HG03565 (cell line): Measurements from ENCODE around the gene OR6B1.
A peak's percentile ranks its signal among the peaks of the same experiment; 100 is the strongest.

ENCODE experiments used
- ATAC-seq: cut with Tn5 transposase; IDR thresholded peaks from one replicate; pipeline ENCODE4 v1.9.1; 2021; ENCODE audit warnings: mild to moderate bottlenecking, moderate library complexity; ENCODE audit not compliant: unreplicated experiment

The OR6B1 gene

GRCh38 chr7:144000020-144000419 lies at the start of gene OR6B1:
OR6B1 (plus strand) TSS chr7:144000320; CDS start chr7:144003997, 3,677 bp downstream.
- no peak for ATAC-seq

GRCh38 chr7:143953421-143953820 lies 46.7 kb upstream of the OR6B1 start:
- no peak for ATAC-seq

DNA sequence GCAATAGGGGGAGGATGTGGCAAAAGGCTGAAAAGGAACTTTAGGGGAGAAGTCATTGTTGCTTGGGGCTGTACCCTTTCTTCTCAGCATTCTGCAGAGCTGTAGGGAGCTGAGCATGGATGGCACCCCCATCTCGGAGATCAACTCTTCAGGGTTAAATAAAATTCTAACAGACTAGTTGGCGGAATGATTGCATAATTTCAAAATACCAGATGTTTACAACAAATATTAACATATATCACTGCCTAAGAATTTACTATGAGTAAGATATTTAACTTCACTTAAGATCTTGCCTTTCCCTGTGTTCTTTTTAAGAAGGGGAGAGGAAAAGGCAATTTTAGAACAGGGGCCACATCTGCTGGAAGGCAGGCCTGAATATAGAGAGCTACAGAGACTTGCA lies 46.0 kb upstream of the OR6B1 start:
- ATAC-seq = no peak

DNA sequence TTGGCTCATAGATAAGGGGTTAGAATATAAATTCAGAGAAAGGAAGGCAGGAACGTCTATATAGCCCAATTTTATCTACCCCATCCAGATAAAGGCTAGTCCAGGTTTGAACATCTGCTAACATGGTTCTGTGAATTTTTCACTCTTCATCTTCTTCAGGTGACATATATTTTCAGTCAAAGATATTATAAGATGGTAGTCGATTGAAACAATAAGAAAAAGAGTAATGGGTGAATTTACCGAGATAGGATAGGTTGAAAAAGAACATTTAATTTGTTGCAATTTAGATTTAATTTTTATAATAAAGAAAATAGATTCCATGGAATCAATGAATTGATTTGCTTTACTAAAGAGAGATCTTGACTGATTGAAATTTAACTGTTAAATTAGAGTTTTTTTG lies 45.6 kb upstream of the OR6B1 start, which contains the start of gene OR2F1:
OR2F1 (plus strand) TSS at position 301 of the 400 bp plus-strand sequence. CDS start 5,127 bp downstream, outside the sequence.
- ATAC-seq = no peak

DNA sequence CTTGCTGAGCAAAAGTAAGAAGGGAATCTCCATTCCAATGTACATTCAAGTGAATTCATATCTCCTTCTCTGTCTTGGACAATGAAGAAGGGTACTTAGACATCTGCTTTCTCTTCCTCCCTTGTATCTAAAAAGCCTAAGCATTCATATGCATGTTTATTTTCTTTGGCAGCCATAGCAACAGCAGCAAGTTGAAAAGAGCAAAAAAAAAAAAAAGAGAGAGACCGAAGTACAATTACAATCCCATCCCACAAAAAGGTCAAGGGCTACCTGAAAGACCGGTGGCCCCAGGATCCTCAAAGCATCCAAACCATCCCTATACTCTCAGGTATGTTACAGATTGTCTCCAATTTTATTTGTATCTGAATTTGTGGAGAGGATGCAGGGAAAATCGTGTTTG lies 41.3 kb upstream of the OR6B1 start:
- no peak for ATAC-seq

GRCh38 chr7:143960813-143961610 lies 39.1 kb upstream of the OR6B1 start:
- ATAC-seq = no peak

DNA sequence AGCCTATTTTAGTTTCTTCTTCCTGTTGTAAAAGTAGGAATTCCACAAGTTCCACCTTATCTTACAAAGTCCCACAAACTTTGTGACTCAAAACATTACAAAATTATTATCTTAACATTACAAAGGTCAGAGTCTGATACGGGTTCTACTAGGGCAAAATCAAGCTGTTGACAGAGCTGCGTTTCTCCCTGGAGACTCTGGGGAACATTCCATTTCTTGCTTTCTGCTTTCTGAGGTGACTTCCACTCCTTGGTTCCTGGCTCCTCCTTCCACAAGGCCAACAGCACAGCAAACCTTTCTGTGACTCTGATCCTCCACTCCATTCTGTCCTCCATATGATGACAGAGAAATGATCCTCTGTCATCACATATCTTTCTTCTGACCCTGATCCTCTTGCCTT lies 34.8 kb upstream of the OR6B1 start:
- ATAC-seq = no peak

DNA sequence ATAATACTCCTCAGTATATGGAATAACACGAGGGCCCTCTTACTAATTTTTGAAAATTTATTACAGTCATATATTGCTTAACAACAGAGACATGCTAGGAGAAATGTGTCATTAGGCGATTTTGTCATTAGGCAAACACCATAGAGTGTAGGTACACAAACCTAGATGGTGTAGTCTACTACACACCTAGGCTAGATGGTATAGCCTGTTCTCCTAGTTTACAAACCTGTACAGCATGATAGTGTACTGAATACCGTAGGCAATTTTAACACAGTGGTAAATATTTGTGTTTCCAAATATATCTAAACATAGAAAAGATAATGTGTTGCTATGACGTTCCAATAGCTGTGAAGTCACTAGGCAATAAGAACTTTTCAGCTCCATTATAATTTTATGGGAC lies 32.7 kb upstream of the OR6B1 start:
- no peak for ATAC-seq

DNA sequence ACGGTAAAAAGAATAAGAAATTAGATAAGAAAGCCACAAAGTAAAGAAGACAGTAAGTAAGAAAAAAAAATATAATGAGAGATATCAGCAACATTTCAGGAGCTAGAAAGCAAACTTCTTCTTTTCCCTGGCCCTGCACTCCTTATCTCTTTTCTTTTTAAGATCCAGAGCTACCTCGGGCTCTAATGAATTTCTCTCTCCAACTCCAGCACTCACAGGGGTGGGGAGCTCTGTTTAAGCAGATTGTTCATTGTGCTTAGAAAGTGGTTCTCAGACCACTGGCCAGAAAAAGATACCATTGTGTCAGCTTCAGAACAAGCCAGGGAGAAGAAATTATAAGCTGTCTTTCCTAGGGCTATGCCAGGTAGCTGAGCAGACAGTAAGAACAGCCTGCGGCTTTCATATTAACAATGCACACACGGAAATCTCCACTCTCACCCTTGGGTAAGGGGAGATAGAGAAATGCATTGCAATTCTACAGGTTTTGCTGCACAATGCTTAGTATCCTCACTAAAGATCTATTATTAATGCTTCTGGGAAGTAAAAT lies 26.2 kb upstream of the OR6B1 start:
- no peak for ATAC-seq

- ATAC-seq = no peak
These were observed 25.7 kb upstream of the OR6B1 start for GRCh38 chr7:143974459-143974858.

DNA sequence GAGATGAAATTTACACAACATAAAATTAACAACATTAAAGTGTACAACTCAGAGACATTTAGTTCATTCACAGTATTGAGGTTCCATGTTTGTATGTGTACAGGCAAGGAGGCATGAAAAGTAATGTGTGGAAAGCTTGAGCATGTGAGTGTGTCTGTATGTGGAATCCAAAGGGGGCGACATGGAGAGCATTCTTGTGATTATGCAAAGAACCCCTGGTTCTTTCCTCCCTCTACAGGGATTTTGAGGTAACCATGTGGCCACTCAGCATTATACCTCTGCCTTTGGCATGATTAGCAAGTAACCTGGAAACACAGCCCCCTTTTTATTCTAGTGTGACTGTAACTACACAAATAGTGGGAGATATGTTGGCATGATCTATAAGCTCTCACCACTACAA lies 24.5 kb upstream of the OR6B1 start:
- no peak for ATAC-seq

- ATAC-seq = no peak
These were observed 21.5 kb upstream of the OR6B1 start for GRCh38 chr7:143978585-143978984.

DNA sequence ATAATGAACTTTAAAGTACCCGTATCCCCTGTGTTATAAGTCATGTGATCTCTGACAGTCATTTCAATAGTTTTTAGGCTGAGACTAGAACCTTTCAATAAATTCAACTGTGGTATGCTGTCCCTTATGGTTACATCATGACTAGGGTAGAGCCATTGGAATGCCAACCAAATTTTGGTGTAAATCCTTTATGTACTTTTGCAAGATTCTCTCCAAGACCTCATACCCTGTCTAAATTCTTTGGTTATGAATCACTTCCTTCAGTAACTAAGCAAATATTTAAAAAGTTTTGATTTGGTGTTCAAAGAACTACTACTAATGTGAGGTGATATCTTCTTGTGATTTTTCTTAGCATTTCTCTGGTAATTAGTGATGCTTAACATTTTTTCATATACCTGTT lies 20.8 kb upstream of the OR6B1 start:
- ATAC-seq = no peak

DNA sequence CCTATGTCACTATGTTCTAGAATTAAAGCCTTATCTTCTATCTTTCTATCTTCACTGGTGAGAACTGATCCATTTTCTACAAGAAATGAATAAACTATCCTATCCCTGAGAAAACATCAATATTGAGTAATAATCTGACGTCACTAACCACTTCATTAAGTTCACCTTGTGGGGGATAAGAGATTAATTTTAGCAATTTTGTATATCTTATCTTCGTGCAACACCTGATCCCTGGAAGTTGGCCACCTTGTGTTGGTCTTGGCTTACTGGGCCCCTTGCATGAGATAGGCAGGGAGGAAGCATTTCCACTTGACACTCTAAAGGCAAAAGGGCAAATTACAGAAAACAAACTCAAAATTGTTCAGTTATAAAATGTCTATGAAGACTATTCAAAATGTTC lies 20.1 kb upstream of the OR6B1 start:
- no peak for ATAC-seq

- ATAC-seq = no peak
These were observed 19.2 kb upstream of the OR6B1 start for GRCh38 chr7:143980746-143981510.

DNA sequence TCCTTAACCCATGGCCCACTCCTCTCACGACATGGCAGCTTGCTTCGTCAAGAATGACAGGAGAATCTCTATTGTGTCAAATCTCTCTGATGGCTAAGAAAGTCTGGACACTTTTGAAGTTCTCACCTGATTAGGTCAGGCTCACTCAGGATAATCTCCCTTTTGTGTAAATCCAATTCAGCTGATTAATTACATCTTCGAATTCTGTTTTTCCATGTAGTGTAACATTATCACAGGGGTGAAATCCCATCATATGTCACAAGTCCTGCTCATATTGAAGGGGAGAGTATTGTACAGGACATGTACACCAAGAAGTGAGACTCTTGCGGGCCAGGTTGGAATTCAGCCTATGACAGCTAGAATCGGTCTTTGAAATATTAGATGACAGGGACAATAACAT lies 16.2 kb upstream of the OR6B1 start:
- ATAC-seq = no peak

DNA sequence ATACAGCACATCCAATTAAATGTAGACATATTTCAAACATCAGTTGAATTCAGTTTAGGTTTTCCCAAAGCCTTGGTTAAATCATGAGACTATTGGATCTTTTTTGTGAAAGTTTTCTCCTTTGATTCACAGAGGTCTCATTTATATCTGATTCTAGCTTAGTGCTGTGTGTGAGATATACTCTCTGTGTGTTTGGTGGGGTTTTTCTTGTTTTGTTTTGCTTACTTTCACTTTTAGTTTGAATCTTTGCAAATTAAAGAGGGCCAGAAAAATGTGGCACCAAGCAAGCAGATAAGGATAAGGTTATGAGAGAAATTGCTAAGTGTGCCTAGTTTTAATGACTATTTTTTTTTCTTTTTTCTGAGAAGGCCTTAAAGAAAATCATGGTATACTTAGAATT lies 12.6 kb upstream of the OR6B1 start:
- ATAC-seq = peak; percentile 72

DNA sequence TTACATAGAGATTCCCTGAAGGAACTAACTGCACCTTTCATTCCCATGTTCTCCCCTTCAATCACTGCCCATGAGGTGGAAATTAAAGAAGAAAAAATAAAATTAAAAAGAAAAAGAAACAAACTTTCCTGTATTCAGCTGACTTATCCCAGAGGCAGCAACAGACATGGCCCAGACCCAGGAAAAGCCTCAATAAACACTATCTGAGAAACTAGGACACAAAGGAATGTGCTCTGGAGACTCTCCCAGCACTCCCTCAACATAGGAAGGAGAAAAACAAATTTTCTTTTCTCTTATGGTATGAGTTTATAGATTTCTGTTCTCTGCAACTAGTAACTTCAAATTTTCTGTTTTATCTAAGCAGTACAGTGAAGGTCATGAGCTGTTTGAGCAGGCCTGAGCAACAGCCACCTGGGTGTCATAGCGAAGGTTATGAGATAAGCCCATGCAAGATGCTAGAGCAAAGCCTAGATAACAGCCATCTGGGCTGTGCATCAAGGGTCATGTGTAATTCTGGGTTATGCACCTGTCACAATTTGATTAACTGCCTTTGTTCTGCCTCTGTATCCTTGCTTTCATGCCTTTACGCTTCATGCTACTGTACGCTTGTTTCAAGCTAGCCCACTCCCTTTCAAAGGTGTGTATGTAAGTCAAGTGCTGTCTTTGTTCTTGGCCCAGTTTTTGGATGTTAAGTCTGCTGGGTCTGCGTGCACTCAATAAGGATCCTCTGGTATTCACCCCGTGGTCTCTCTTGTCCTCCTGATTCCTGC lies 11.0 kb upstream of the OR6B1 start:
- ATAC-seq = no peak

- no peak for ATAC-seq
These were observed 7.5 kb upstream of the OR6B1 start for GRCh38 chr7:143992670-143993069.

GRCh38 chr7:143993924-143994323 lies 6.2 kb upstream of the OR6B1 start:
- ATAC-seq = no peak

DNA sequence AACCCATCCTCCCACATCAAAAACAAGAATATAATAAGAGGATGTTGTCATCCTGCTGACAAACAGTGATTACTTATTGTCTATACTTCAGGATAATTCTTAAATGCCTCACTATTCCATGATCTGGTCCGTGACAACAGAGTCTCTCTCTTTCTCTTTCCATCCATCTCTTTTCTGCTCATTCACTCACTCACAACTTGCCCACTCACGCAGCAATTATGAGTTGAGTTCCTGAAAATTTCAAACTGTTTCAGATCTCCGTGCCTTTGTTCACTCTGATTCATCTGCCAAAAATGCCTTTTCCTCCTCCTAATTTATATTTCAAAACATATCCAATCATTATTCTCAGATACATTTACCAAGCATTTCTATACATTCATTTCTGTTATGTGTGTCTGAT lies 1.4 kb downstream of the OR6B1 start:
- ATAC-seq = no peak
